Jurkat, Clone E6-1 (cell line): ENCODE measurements around the gene PPP1R13B.

Source experiments
- DNase-seq: peaks from one replicate; pipeline ENCODE4 v3.0.0-alpha.2; 2011; ENCODE audit warnings: low read depth, low spot score
- H3K4me3 ChIP-seq: 2 replicates; pipeline ENCODE4 v1.5.1; 2011; ENCODE audit warnings: mild to moderate bottlenecking, low read length, control low read depth, moderate library complexity

The PPP1R13B gene

GRCh38 chr14:103882503-103883262 lies 35.3 kb upstream of the PPP1R13B start:
- H3K4me3 ChIP-seq, result no peak overlapping the region
- no peak for DNase-seq

GRCh38 chr14:103881268-103882201 lies 34.2 kb upstream of the PPP1R13B start:
- no peak for DNase-seq

GRCh38 chr14:103880348-103881267 lies 33.2 kb upstream of the PPP1R13B start:
- peak; percentile 36 for DNase-seq
- H3K4me3 ChIP-seq, result no peak overlapping the region

More at GRCh38 chr14:103881268-103882201, 34.2 kb upstream of the PPP1R13B start:
- no peak overlapping the region for H3K4me3 ChIP-seq

- H3K4me3 ChIP-seq, result no peak overlapping the region
- DNase-seq, result no peak
These were observed 32.4 kb upstream of the PPP1R13B start for GRCh38 chr14:103879570-103880347.

- no peak overlapping the region for H3K4me3 ChIP-seq
These were observed 31.8 kb upstream of the PPP1R13B start for GRCh38 chr14:103879118-103879569.

GRCh38 chr14:103878180-103878579 lies 30.8 kb upstream of the PPP1R13B start:
- DNase-seq, result no peak
- H3K4me3 ChIP-seq, result no peak overlapping the region

More at GRCh38 chr14:103879118-103879569, 31.8 kb upstream of the PPP1R13B start:
- no peak for DNase-seq

- DNase-seq, result no peak
- H3K4me3 ChIP-seq, result no peak overlapping the region
These were observed 27.6 kb upstream of the PPP1R13B start for GRCh38 chr14:103875010-103875409.

GRCh38 chr14:103872481-103873113 lies 25.2 kb upstream of the PPP1R13B start:
- peak overlapping the region; percentile 77 for H3K4me3 ChIP-seq
- no peak for DNase-seq

GRCh38 chr14:103871596-103872480 lies 24.5 kb upstream of the PPP1R13B start:
- peak; percentile 62 for DNase-seq
- peak overlapping the region; percentile 77 for H3K4me3 ChIP-seq

GRCh38 chr14:103870891-103871595 lies 23.7 kb upstream of the PPP1R13B start:
- DNase-seq, result no peak
- no peak overlapping the region for H3K4me3 ChIP-seq

- no peak overlapping the region for H3K4me3 ChIP-seq
- DNase-seq, result no peak
These were observed 22.9 kb upstream of the PPP1R13B start for GRCh38 chr14:103870144-103870876.

- H3K4me3 ChIP-seq, result no peak overlapping the region
- DNase-seq, result no peak
These were observed 22.2 kb upstream of the PPP1R13B start for GRCh38 chr14:103869406-103870143.

- DNase-seq, result no peak
These were observed 21.0 kb upstream of the PPP1R13B start for GRCh38 chr14:103868242-103868897.

GRCh38 chr14:103867523-103867953 lies 20.2 kb upstream of the PPP1R13B start:
- no peak for DNase-seq
- no peak overlapping the region for H3K4me3 ChIP-seq

More at GRCh38 chr14:103868242-103868897, 21.0 kb upstream of the PPP1R13B start:
- no peak overlapping the region for H3K4me3 ChIP-seq
